ENCODE data around the gene ZNF444.
"Not testable (repeated sequence)": the region's sequence is repeated elsewhere in the genome, so short reads cannot be mapped to it uniquely, and the experiment has no call there.

The ZNF444 gene

DNA sequence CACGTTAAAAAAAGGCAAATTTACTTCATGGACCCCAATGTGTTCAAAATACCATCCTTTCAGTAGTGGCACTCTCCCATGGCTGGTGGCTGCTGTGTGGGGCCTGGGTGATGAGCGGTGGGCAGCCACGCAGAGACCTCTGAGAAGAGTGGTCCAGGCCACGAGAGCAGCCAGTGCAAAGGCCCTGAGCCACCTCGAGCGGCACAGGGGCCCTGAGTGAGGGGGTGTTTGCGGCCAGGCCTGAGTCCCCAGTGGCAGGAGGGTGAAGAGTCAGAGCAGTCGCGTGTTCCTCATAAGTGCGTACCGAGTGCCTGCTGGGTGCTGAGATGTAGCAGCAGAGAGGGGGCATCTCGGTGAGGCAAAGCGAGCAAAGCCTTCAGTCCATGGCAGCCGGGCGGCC lies 7.0 kb downstream of the ZNF444 start:
- H3K36me3 ChIP-seq: peaks cover 10% of the 10 kb centered on the region
- H3K9me3 ChIP-seq: no peaks in the 10 kb centered on the region
- no peak overlapping the region for H3K27ac ChIP-seq
- H3K27me3 ChIP-seq: no peaks in the 10 kb centered on the region
- no peaks in the 10 kb centered on the region for H3K4me1 ChIP-seq (ENCODE audit: control insufficient read depth in 1 of 2, insufficient read depth in 1 of 2, low read depth in 1 of 2, low read length in 1 of 2)
- TF ChIP-seq, protein P1, sequence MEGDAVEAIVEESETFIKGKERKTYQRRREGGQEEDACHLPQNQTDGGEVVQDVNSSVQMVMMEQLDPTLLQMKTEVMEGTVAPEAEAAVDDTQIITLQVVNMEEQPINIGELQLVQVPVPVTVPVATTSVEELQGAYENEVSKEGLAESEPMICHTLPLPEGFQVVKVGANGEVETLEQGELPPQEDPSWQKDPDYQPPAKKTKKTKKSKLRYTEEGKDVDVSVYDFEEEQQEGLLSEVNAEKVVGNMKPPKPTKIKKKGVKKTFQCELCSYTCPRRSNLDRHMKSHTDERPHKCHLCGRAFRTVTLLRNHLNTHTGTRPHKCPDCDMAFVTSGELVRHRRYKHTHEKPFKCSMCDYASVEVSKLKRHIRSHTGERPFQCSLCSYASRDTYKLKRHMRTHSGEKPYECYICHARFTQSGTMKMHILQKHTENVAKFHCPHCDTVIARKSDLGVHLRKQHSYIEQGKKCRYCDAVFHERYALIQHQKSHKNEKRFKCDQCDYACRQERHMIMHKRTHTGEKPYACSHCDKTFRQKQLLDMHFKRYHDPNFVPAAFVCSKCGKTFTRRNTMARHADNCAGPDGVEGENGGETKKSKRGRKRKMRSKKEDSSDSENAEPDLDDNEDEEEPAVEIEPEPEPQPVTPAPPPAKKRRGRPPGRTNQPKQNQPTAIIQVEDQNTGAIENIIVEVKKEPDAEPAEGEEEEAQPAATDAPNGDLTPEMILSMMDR (IDR thresholded peaks at IDR 0.05): no peak
- no peak overlapping the region for H3K4me3 ChIP-seq (ENCODE audit: low read depth in 1 of 2, low read length in 1 of 2)

DNA sequence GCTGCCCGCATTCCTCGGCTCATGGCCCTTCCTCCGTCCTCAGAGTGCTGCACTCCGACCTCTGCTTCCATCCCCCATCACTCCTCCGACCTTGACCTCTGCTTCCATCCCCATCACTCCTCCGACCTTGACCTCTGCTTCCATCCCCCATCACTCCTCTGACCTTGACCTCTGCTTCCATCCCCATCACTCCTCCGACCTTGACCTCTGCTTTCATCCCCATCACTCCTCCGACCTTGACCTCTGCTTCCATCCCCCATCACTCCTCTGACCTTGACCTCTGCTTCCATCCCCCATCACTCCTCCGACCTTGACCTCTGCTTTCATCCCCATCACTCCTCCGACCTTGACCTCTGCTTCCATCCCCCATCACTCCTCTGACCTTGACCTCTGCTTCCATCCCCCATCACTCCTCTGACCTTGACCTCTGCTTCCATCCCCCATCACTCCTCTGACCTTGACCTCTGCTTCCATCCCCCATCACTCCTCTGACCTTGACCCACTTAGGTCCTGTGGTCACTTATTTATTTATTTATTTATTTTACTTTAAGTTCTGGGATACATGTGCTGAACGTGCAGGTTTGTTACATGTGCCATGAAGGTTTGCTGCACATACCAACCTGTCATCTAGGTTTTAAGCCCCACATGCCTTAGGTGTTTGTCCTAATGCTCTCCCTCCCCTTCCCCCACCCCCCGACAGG lies 8.0 kb downstream of the ZNF444 start:
- not testable (repeated sequence) for H3K27me3 ChIP-seq; H3K4me3 ChIP-seq (ENCODE audit: low read depth in 1 of 2, low read length in 1 of 2); H3K4me1 ChIP-seq (ENCODE audit: control insufficient read depth in 1 of 2, insufficient read depth in 1 of 2, low read depth in 1 of 2, low read length in 1 of 2); H3K27ac ChIP-seq; H3K9me3 ChIP-seq
- H3K36me3 ChIP-seq: peaks cover 10% of the 10 kb centered on the region

DNA sequence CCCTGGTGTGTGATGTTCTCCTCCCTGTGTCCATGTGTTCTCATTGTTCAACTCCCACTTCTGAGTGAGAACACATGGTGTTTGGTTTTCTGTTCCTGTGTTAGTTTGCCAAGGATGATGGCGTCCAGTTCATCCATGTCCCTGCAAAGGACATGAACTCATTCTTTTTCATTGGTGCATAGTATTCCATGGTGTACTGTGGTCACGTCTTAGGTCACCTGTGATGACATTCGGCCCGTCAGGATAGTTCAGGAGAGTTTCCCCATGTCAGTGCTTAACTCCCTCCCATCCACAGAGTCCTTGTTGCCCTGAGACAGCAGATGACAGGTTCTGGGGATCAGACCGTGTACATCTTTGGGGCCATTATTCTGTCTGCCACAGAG lies 8.6 kb downstream of the ZNF444 start:
- TF ChIP-seq, protein P1 (IDR thresholded peaks at IDR 0.05): no peak
- Histone ChIP-seq H3K9me3 (no peaks in the 10 kb centered on the region), H3K27ac (no peak overlapping the region), H3K4me1 (ENCODE audit: control insufficient read depth in 1 of 2, insufficient read depth in 1 of 2, low read depth in 1 of 2, low read length in 1 of 2) (no peaks in the 10 kb centered on the region), H3K4me3 (ENCODE audit: low read depth in 1 of 2, low read length in 1 of 2) (no peak overlapping the region), H3K27me3 (no peaks in the 10 kb centered on the region), H3K36me3 (peaks cover 10% of the 10 kb centered on the region)

DNA sequence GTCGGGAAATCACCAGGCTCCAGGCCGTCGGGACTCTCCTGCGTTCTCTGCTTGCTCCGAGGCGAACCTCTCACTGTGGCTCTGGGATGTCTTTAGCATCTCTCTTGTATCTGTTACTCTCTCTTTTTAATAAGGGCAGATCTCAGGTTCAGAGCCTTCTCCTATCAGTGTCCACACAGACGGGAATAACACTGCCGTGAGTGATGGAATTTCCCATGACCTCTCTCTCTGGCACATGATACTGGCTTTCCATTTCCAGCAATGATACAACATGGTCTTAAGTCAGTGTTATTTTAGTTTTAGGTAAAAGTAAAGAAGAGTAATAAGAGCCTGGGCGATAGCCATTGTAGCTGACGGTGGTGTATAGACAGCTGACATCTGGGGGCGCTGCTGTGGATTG lies 9.3 kb downstream of the ZNF444 start:
- Histone ChIP-seq H3K9me3 (no peaks in the 10 kb centered on the region), H3K4me3 (ENCODE audit: low read depth in 1 of 2, low read length in 1 of 2) (no peak overlapping the region), H3K27ac (no peak overlapping the region), H3K27me3 (no peaks in the 10 kb centered on the region), H3K4me1 (ENCODE audit: control insufficient read depth in 1 of 2, insufficient read depth in 1 of 2, low read depth in 1 of 2, low read length in 1 of 2) (no peaks in the 10 kb centered on the region), H3K36me3 (peaks cover 10% of the 10 kb centered on the region)
- TF ChIP-seq, protein P1 (IDR thresholded peaks at IDR 0.05): no peak

DNA sequence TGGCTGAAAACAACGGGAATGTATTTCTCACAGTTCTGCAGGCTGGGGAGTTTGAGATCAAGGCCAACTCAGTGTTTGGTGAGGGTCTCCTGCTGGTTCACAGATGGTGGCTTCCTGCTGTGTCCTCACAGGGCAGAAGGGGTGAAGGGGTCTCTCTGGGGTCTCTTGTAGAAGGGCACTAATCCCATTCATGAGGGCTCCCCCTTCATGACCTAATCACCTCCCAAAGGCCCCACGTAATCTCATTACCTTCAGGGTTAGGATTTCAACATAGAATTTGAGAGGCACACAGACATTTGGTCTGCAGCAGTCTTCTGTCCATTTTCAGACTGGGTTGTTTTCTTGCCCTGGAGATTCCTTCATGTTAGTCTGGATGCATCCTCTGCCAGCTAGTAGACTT lies 11.6 kb downstream of the ZNF444 start:
- Histone ChIP-seq H3K27ac (no peak overlapping the region), H3K9me3 (no peaks in the 10 kb centered on the region), H3K27me3 (no peaks in the 10 kb centered on the region), H3K4me3 (ENCODE audit: low read depth in 1 of 2, low read length in 1 of 2) (no peak overlapping the region), H3K36me3 (peaks cover 6% of the 10 kb centered on the region), H3K4me1 (ENCODE audit: control insufficient read depth in 1 of 2, insufficient read depth in 1 of 2, low read depth in 1 of 2, low read length in 1 of 2) (no peaks in the 10 kb centered on the region)
- TF ChIP-seq, protein P1 (IDR thresholded peaks at IDR 0.05): no peak

DNA sequence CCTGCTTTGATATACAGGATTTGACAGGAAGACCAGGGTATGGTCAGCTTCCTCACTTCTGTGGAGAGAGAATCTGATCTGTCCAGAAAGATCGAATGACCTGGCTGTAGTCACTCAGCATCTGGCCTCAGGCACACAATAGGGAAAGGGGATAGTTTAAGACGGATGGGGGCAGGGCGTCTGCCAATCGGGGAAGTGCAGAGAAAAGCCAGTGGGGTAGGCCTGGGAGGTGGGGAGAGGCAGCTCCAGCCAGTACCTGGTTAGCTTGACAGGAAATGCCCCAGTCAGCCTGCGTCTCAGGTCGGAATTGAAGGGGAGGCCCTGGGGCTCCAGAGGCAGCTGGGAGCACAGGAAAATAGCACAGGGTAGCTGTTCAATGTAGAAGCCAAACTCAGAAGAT lies 12.4 kb downstream of the ZNF444 start:
- H3K27me3 ChIP-seq: no peaks in the 10 kb centered on the region
- no peaks in the 10 kb centered on the region for H3K9me3 ChIP-seq
- TF ChIP-seq, protein P1 (IDR thresholded peaks at IDR 0.05): no peak
- H3K4me1 ChIP-seq (ENCODE audit: control insufficient read depth in 1 of 2, insufficient read depth in 1 of 2, low read depth in 1 of 2, low read length in 1 of 2): no peaks in the 10 kb centered on the region
- no peak overlapping the region for H3K4me3 ChIP-seq (ENCODE audit: low read depth in 1 of 2, low read length in 1 of 2)
- no peak overlapping the region for H3K27ac ChIP-seq
- no peaks in the 10 kb centered on the region for H3K36me3 ChIP-seq

Data from neutrophil (primary cell).